Suprapubic skin (tissue), 4 donors: ENCODE results near the gene NRG3. TPM values are rescaled to one million over a fixed set of nuclear protein-coding genes. Genes with fewer than 3 reads are reported as not detected.

Experiments
- DNase-seq, 2 donors: peaks; one replicate each; pipeline ENCODE4 v3.0.0-alpha.2; 2019; ENCODE audit warnings: low spot score in 2 of 2
- H3K27ac ChIP-seq: fragments of 200-600 bp; sonication (generic); one replicate; pipeline ENCODE4 v1.5.1; 2019
- H3K27me3 ChIP-seq: fragments of 200-600 bp; sonication (generic); one replicate; pipeline ENCODE4 v1.5.1; 2019
- H3K36me3 ChIP-seq: fragments of 200-600 bp; sonication (generic); one replicate; pipeline ENCODE4 v1.5.1; 2019
- H3K4me1 ChIP-seq: fragments of 200-600 bp; sonication (generic); one replicate; pipeline ENCODE4 v1.5.1; 2019
- H3K4me3 ChIP-seq: fragments of 200-600 bp; sonication (generic); one replicate; pipeline ENCODE4 v1.5.1; 2019; ENCODE audit warnings: mild to moderate bottlenecking
- H3K9me3 ChIP-seq: fragments of 200-600 bp; sonication (generic); one replicate; pipeline ENCODE4 v1.5.1; 2019
- CTCF ChIP-seq, 2 donors: fragments of 200-600 bp in 1 of 2; fragments of 450-650 bp in 1 of 2; sonication (generic) in 1 of 2; IDR thresholded peaks; one replicate each; pipeline ENCODE4 v1.5.1; 2016 to 2019; ENCODE audit warnings: antibody characterized with exemption in 2 of 2, mild to moderate bottlenecking in 1 of 2, moderate library complexity in 1 of 2
- EP300 ChIP-seq: sonication (generic); formaldehyde crosslinking; IDR thresholded peaks from one replicate; pipeline ENCODE4 v1.6.1; 2017; ENCODE audit warnings: antibody characterized with exemption
- POLR2A ChIP-seq, 2 donors: fragments of 450-650 bp; IDR thresholded peaks; one replicate each; pipeline ENCODE4 v1.6.1; 2017; ENCODE audit warnings: antibody characterized with exemption in 2 of 2, mild to moderate bottlenecking in 2 of 2, moderate library complexity in 2 of 2
- POLR2AphosphoS5 ChIP-seq, 3 donors: sonication (generic); formaldehyde crosslinking; IDR thresholded peaks; one replicate each; pipeline ENCODE4 v1.6.1; 2017; ENCODE audit warnings: antibody characterized with exemption in 3 of 3
- WGBS: methylation state at CpG from one replicate; pipeline ENCODE4 v1.1.5; 2018; 5-methylcytosine and 5-hydroxymethylcytosine counted together
- total RNA-seq, 4 donors: library from RNA; depleted of rRNA; stranded (reverse); fragments of >200 nt; gene quantifications; one replicate each; pipeline ENCODE4 v1.1.0, GENCODE V29; 2016

The NRG3 gene
- total RNA-seq, 4 donors from 2014 or later, result 0.65 to 3.5 (median 1.3) TPM

GRCh38 chr10:82420001-82420400 lies 545.0 kb downstream of the NRG3 start:
- TF ChIP-seq POLR2A (IDR thresholded peaks at IDR 0.05) (no peak), CTCF (IDR thresholded peaks at IDR 0.05) (no peak), POLR2AphosphoS5 (IDR thresholded peaks at IDR 0.05) (no peak), EP300 (no peak)
- 51% methylated on average over 2 of the region's 2 CpGs for WGBS
- Histone ChIP-seq H3K4me3 (no peak overlapping the region), H3K27ac (no peak overlapping the region), H3K36me3 (no peaks in the 10 kb centered on the region), H3K27me3 (no peaks in the 10 kb centered on the region), H3K4me1 (no peaks in the 10 kb centered on the region), H3K9me3 (no peaks in the 10 kb centered on the region)
- no peak for DNase-seq

GRCh38 chr10:82429302-82429701 lies 554.3 kb downstream of the NRG3 start:
- no peaks in the 10 kb centered on the region for H3K36me3 ChIP-seq
- peaks cover 13% of the 10 kb centered on the region for H3K9me3 ChIP-seq
- no peak for DNase-seq
- H3K4me3 ChIP-seq, result no peak overlapping the region
- TF ChIP-seq EP300 (no peak), POLR2A (IDR thresholded peaks at IDR 0.05) (no peak), CTCF (IDR thresholded peaks at IDR 0.05) (no peak), POLR2AphosphoS5 (IDR thresholded peaks at IDR 0.05) (no peak)
- no peak overlapping the region for H3K27ac ChIP-seq
- H3K4me1 ChIP-seq, result no peaks in the 10 kb centered on the region
- no peaks in the 10 kb centered on the region for H3K27me3 ChIP-seq

- 90% methylated on average over 1 of the region's 1 CpG for WGBS
- peaks cover 6% of the 10 kb centered on the region for H3K9me3 ChIP-seq
- no peaks in the 10 kb centered on the region for H3K27me3 ChIP-seq
- H3K4me1 ChIP-seq, result no peaks in the 10 kb centered on the region
- no peaks in the 10 kb centered on the region for H3K36me3 ChIP-seq
- TF ChIP-seq CTCF (IDR thresholded peaks at IDR 0.05) (no peak), EP300 (no peak), POLR2AphosphoS5 (IDR thresholded peaks at IDR 0.05) (no peak), POLR2A (IDR thresholded peaks at IDR 0.05) (no peak)
- H3K4me3 ChIP-seq, result no peak overlapping the region
- DNase-seq, result no peak
- H3K27ac ChIP-seq, result no peak overlapping the region
These were observed 563.3 kb downstream of the NRG3 start for GRCh38 chr10:82438277-82438676.

GRCh38 chr10:82440775-82441174 lies 565.8 kb downstream of the NRG3 start:
- Histone ChIP-seq H3K27me3 (no peaks in the 10 kb centered on the region), H3K9me3 (peaks cover 6% of the 10 kb centered on the region), H3K4me3 (no peak overlapping the region), H3K36me3 (no peaks in the 10 kb centered on the region), H3K4me1 (no peaks in the 10 kb centered on the region), H3K27ac (no peak overlapping the region)
- no peak for DNase-seq
- TF ChIP-seq CTCF (IDR thresholded peaks at IDR 0.05) (no peak), POLR2AphosphoS5 (IDR thresholded peaks at IDR 0.05) (no peak), POLR2A (IDR thresholded peaks at IDR 0.05) (no peak), EP300 (no peak)

- 81% methylated on average over 3 of the region's 3 CpGs for WGBS
- H3K27ac ChIP-seq, result no peak overlapping the region
- no peaks in the 10 kb centered on the region for H3K4me1 ChIP-seq
- no peaks in the 10 kb centered on the region for H3K36me3 ChIP-seq
- no peak for DNase-seq
- no peaks in the 10 kb centered on the region for H3K27me3 ChIP-seq
- TF ChIP-seq POLR2AphosphoS5 (IDR thresholded peaks at IDR 0.05) (no peak), EP300 (no peak), POLR2A (IDR thresholded peaks at IDR 0.05) (no peak), CTCF (IDR thresholded peaks at IDR 0.05) (no peak)
- H3K9me3 ChIP-seq, result no peaks in the 10 kb centered on the region
- no peak overlapping the region for H3K4me3 ChIP-seq
These were observed 577.1 kb downstream of the NRG3 start for GRCh38 chr10:82452046-82452445.
